HepG2 (cell line): Measurements from ENCODE around the gene TMEM233. TPM values are rescaled to one million over a fixed set of nuclear protein-coding genes. Genes with fewer than 3 reads are reported as not detected.
A peak's percentile ranks its signal among the peaks of the same experiment; 100 is the strongest.

Experiments used
- AKNA ChIP-seq: sonication (generic); formaldehyde crosslinking; IDR thresholded peaks from 2 replicates; pipeline ENCODE4 v1.4.0; 2020; ENCODE audit warnings: missing genetic modification reagents, borderline replicate concordance
- ARID3A ChIP-seq: IDR thresholded peaks from 2 replicates; pipeline ENCODE4 v1.6.1; 2012; ENCODE audit warnings: low read depth, low read length, improper control_type of control experiment
- HHEX ChIP-seq: IDR thresholded peaks from 2 replicates; pipeline ENCODE4 v1.6.1; 2016; ENCODE audit warnings: control low read depth
- HIVEP1 ChIP-seq: sonication (generic); formaldehyde crosslinking; IDR thresholded peaks from 2 replicates; pipeline ENCODE4 v1.4.0; 2020; ENCODE audit warnings: mild to moderate bottlenecking, missing genetic modification reagents
- HNRNPH1 ChIP-seq: fragments of 200-400 bp; formaldehyde crosslinking; optimal IDR thresholded peaks from 2 replicates; pipeline ENCODE3; 2017; ENCODE audit warnings: mild to moderate bottlenecking, low read depth, low read length
- IKZF4 ChIP-seq: sonication (generic); formaldehyde crosslinking; IDR thresholded peaks from 2 replicates; pipeline ENCODE4 v1.5.1; 2020; ENCODE audit warnings: borderline replicate concordance, mild to moderate bottlenecking, low read depth, missing genetic modification reagents; ENCODE audit errors: not compliant biosample characterization
- MIER3 ChIP-seq: IDR thresholded peaks from 2 replicates; pipeline ENCODE4 v1.6.1; 2016; ENCODE audit warnings: missing compliant biosample characterization, borderline replicate concordance
- NFE2L1 ChIP-seq: sonication (generic); formaldehyde crosslinking; IDR thresholded peaks from 2 replicates; pipeline ENCODE4 v1.4.0; 2020; ENCODE audit warnings: missing genetic modification reagents, mild to moderate bottlenecking, borderline replicate concordance
- STAT6 ChIP-seq: sonication (generic); formaldehyde crosslinking; IDR thresholded peaks from 2 replicates; pipeline ENCODE4 v1.4.0; 2020; ENCODE audit warnings: missing genetic modification reagents, mild to moderate bottlenecking, borderline replicate concordance
- ZBED4 ChIP-seq: sonication (generic); formaldehyde crosslinking; IDR thresholded peaks from 2 replicates; pipeline ENCODE4 v1.4.0; 2020; ENCODE audit warnings: missing genetic modification reagents, borderline replicate concordance
- ZFP36 ChIP-seq: fragments of 150-350 bp; IDR thresholded peaks from 2 replicates; pipeline ENCODE4 v1.6.1; 2018; ENCODE audit warnings: borderline replicate concordance, low read length, low read depth; ENCODE audit not compliant: partially characterized antibody
- ZNF260 ChIP-seq: sonication (generic); formaldehyde crosslinking; IDR thresholded peaks from 2 replicates; pipeline ENCODE4 v1.4.0; 2020; ENCODE audit warnings: missing genetic modification reagents, low read depth, mild to moderate bottlenecking, borderline replicate concordance
- polyA plus RNA-seq, 8 experiments: library from polyadenylated mRNA; depleted of rRNA in 3 of 8; stranded (reverse) in 7 of 8; unstranded in 1 of 8; fragments of >200 nt; fragmentation: Illumina TruSeq in 4 of 8; extraction: Trizol in 4 of 8; gene quantifications; 2 replicates each; pipeline versions ENCODE4 v1.2.1 to v1.2.3, GENCODE V29; 2011 to 2016; ENCODE audit warnings: low read depth in 4 of 8, missing spikeins in 1 of 8, mixed read lengths in 1 of 8; ENCODE audit not compliant: insufficient read depth in 1 of 8
- total RNA-seq, 5 experiments: library from RNA; depleted of rRNA; stranded (reverse); fragments of >200 nt; fragmentation: Illumina TruSeq; extraction: Trizol; gene quantifications; 2 replicates each; pipeline ENCODE4 v1.2.3, GENCODE V29; 2016; ENCODE audit warnings: low read depth in 1 of 5

TMEM233 gene
- total and polyA plus RNA-seq, 2 of the 13 experiments (the other 11 are each of a cell fraction or from before 2014, with no cell fraction given), result 0.03 TPM; not detected in 1

- TF ChIP-seq ARID3A (no peak), ZBED4 (CRISPR knock-in tag) (0 out of 2 replicates have a peak, but pooled peaks have one; percentile 13), ZNF260 (CRISPR knock-in tag) (no peak), HNRNPH1 (peak; percentile 71), AKNA (peak; percentile 81; the same call in 1 of the 2 replicates), IKZF4 (CRISPR knock-in tag) (no peak), NFE2L1 (CRISPR knock-in tag) (no peak), HIVEP1 (CRISPR knock-in tag) (peak; percentile 48; the same call in 1 of the 2 replicates), STAT6 (no peak), HHEX (no peak), ZFP36 (no peak), MIER3 (CRISPR knock-in tag) (peak; percentile 73; the same call in 1 of the 2 replicates)
Measured at GRCh38 chr12:119667577-119668323, 74.2 kb downstream of the TMEM233 start, which contains the start of gene PRKAB1 (continued).
